ENCODE results near the gene DENND1A. TPM values are rescaled to one million over a fixed set of nuclear protein-coding genes. Genes with fewer than 3 reads are reported as not detected.

DENND1A gene
- total RNA-seq, 1 donor from 2014 or later = 23.0 TPM

DNA sequence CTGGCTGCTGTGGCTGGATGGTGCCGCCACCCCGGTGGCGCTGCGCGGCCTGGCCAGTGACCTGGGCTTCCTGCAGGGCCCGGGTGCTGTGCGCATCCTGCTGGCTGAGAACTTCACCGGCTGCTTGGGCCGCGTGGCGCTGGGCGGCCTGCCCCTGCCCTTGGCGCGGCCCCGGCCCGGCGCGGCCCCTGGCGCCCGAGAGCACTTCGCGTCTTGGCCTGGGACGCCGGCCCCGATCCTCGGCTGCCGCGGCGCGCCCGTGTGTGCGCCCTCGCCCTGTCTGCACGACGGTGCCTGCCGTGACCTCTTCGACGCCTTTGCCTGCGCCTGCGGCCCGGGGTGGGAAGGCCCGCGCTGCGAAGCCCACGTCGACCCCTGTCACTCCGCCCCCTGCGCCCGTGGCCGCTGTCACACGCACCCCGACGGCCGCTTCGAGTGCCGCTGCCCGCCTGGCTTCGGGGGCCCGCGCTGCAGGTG, 556.4 kb downstream of the DENND1A start:
- DNase-seq = no peak
- ATAC-seq = no peak
- no peak overlapping the region for H3K4me3 ChIP-seq
- H3K36me3 ChIP-seq = no peaks in the 10 kb centered on the region
- TF ChIP-seq, protein P1, sequence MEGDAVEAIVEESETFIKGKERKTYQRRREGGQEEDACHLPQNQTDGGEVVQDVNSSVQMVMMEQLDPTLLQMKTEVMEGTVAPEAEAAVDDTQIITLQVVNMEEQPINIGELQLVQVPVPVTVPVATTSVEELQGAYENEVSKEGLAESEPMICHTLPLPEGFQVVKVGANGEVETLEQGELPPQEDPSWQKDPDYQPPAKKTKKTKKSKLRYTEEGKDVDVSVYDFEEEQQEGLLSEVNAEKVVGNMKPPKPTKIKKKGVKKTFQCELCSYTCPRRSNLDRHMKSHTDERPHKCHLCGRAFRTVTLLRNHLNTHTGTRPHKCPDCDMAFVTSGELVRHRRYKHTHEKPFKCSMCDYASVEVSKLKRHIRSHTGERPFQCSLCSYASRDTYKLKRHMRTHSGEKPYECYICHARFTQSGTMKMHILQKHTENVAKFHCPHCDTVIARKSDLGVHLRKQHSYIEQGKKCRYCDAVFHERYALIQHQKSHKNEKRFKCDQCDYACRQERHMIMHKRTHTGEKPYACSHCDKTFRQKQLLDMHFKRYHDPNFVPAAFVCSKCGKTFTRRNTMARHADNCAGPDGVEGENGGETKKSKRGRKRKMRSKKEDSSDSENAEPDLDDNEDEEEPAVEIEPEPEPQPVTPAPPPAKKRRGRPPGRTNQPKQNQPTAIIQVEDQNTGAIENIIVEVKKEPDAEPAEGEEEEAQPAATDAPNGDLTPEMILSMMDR (IDR thresholded peaks at IDR 0.05) = no peak
- no peaks in the 10 kb centered on the region for H3K9me3 ChIP-seq
- peaks cover 10% of the 10 kb centered on the region for H3K4me1 ChIP-seq
- peaks cover 68% of the 10 kb centered on the region for H3K27me3 ChIP-seq (ENCODE audit: low read depth)
- no peak overlapping the region for H3K27ac ChIP-seq
- intact Hi-C loops (cut with DNase I) = no loop called here

DNA sequence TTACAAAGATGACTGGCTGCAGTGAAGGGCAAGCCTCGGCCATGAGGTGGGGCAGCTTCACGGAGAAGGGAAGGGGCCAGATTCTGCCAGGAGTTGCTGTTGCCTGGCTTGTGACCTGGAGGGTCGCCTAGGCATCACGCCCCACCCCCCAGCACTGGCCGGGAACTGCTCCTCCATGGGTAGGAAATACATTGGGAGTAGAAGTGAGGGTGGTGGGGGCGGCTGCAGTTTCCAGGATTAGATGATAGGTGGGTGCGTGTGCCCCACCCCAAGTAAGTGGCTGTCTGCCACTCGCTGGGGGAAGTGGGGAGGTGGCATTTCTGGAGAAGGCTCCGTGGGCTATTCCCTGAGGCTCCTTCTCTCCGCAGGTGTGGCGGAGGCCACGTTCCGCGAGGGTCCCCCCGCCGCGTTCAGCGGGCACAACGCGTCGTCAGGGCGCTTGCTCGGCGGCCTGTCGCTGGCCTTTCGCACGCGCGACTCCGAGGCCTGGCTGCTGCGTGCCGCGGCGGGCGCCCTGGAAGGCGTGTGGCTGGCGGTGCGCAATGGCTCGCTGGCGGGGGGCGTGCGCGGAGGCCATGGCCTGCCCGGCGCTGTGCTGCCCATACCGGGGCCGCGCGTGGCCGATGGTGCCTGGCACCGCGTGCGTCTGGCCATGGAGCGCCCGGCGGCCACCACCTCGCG, 557.0 kb downstream of the DENND1A start:
- peaks cover 10% of the 10 kb centered on the region for H3K4me1 ChIP-seq
- TF ChIP-seq, protein P1 (IDR thresholded peaks at IDR 0.05) = no peak
- no peak overlapping the region for H3K4me3 ChIP-seq
- peaks cover 74% of the 10 kb centered on the region for H3K27me3 ChIP-seq (ENCODE audit: low read depth)
- intact Hi-C loops (cut with DNase I) = no loop called here
- no peak overlapping the region for H3K27ac ChIP-seq
- ATAC-seq = no peak
- H3K36me3 ChIP-seq = no peaks in the 10 kb centered on the region
- no peak for DNase-seq
- no peaks in the 10 kb centered on the region for H3K9me3 ChIP-seq

DNA sequence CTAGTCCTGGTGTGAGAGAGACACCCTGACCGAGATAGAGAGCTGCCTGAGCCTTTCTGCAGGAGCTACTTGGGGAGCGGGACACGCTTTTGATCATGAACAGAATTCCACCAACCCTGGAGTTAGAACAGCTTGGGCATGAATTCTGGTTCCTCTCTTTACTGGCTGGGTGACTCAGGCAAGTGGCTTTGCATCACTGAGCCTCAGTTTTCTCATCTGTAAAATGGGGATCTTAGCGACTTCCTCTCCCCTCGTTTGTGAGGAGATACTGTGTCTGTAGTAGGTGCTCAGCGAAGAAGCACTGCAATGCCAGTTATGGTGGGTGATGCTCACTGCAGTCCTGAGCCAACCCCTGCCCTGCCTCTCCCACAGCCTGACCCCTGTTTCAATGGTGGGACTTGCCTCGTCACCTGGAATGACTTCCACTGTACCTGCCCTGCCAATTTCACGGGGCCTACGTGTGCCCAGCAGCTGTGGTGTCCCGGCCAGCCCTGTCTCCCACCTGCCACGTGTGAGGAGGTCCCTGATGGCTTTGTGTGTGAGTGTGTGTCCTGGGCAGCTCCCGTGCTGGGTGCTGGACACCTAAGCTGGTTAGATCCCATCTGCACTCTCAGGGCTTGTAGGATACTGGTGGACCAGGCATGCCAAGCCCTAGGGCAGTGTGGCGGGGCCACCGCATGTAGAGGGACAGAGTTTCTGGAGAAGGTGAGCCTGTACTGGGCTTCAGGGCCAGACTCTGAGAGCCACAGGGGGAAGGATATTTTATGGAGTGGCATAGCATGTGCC, 557.9 kb downstream of the DENND1A start:
- H3K9me3 ChIP-seq = no peaks in the 10 kb centered on the region
- peaks cover 77% of the 10 kb centered on the region for H3K27me3 ChIP-seq (ENCODE audit: low read depth)
- intact Hi-C loops (cut with DNase I) = no loop called here
- DNase-seq (no peak), ATAC-seq (no peak)
- H3K4me1 ChIP-seq = peaks cover 10% of the 10 kb centered on the region
- H3K36me3 ChIP-seq = no peaks in the 10 kb centered on the region
- TF ChIP-seq, protein P1 (IDR thresholded peaks at IDR 0.05) = no peak
- no peak overlapping the region for H3K4me3 ChIP-seq
- H3K27ac ChIP-seq = no peak overlapping the region

DNA sequence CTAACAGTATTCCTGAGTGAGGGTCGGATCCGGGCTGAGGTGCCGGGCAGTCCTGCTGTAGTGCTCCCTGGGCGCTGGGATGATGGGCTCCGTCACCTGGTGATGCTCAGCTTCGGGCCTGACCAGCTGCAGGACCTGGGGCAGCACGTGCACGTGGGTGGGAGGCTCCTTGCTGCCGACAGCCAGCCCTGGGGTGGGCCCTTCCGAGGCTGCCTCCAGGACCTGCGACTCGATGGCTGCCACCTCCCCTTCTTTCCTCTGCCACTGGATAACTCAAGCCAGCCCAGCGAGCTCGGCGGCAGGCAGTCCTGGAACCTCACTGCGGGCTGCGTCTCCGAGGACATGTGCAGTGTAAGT, 558.7 kb downstream of the DENND1A start:
- intact Hi-C loops (cut with DNase I) = no loop called here
- H3K9me3 ChIP-seq = no peaks in the 10 kb centered on the region
- TF ChIP-seq, protein P1 (IDR thresholded peaks at IDR 0.05) = no peak
- no peak for DNase-seq
- peaks cover 77% of the 10 kb centered on the region for H3K27me3 ChIP-seq (ENCODE audit: low read depth)
- H3K27ac ChIP-seq = no peak overlapping the region
- ATAC-seq = no peak
- no peak overlapping the region for H3K4me3 ChIP-seq
- peaks cover 10% of the 10 kb centered on the region for H3K4me1 ChIP-seq
- no peaks in the 10 kb centered on the region for H3K36me3 ChIP-seq

DNA sequence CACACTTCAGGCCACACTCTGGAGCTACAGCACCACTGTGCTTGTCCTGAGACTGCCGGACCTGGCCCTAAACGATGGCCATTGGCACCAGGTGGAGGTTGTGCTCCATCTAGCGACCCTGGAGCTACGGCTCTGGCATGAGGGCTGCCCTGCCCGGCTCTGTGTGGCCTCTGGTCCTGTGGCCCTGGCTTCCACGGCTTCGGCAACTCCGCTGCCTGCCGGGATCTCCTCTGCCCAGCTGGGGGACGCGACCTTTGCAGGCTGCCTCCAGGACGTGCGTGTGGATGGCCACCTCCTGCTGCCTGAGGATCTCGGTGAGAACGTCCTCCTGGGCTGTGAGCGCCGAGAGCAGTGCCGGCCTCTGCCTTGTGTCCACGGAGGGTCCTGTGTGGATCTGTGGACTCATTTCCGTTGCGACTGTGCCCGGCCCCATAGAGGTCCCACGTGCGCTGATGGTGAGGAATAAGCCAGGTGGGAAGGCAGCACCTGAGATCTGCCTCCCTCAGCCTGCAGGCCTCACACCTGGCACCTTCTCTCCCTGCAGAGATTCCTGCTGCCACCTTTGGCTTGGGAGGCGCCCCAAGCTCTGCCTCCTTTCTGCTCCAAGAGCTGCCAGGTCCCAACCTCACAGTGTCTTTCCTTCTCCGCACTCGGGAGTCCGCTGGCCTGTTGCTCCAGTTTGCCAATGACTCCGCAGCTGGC, 559.2 kb downstream of the DENND1A start:
- Histone ChIP-seq H3K36me3 (no peaks in the 10 kb centered on the region), H3K4me1 (peaks cover 5% of the 10 kb centered on the region), H3K27me3 (ENCODE audit: low read depth) (peaks cover 73% of the 10 kb centered on the region), H3K27ac (no peak overlapping the region), H3K9me3 (no peaks in the 10 kb centered on the region), H3K4me3 (no peak overlapping the region)
- DNase-seq (no peak), ATAC-seq (no peak)
- intact Hi-C loops (cut with DNase I) = no loop called here
- TF ChIP-seq, protein P1 (IDR thresholded peaks at IDR 0.05) = no peak

All from lower lobe of right lung (tissue), 2 donors.